OCI-M2 (cell line): ENCODE measurements around the gene SYNE1.

Source experiments
- DNase-seq: peaks from one replicate; lab custom pipeline; 2025; ENCODE audit not compliant: unreplicated experiment; lab: John Stamatoyannopoulos, UW

Gene SYNE1

DNA sequence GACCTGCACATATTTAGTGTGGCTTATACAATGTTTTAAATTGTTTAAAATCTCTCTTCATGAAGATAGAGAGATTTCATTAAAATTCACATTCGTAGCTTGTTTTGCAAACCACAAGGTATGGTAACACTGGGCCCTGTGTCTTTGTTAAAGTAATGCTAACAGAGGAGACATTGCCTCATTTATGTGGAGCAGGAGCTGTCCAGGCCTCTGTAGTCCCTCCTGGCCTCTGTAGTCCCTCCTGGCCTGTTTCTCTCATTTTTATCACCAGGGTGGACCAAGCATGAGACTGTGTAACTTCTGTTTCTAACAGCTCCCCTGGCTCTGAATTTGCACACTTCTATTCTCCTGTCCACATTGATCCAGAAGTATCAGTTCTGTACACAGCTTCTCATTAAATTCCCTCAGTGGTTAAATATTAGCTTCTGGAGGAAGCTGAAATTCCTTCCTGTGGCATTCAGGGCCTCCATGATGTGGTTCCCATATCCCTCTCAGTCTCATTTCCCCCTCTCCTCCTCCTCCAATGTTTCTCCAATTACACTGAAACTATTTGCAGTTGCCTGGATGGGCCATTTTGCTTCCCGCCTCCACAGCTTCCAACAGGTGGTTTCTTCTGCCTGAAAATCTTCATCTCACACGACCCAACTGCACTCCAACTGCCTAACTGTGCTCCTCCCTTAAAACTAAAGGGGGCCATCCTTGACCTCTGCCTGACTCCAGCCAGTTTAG, 340.4 kb downstream of the SYNE1 start:
- no peak for DNase-seq

DNA sequence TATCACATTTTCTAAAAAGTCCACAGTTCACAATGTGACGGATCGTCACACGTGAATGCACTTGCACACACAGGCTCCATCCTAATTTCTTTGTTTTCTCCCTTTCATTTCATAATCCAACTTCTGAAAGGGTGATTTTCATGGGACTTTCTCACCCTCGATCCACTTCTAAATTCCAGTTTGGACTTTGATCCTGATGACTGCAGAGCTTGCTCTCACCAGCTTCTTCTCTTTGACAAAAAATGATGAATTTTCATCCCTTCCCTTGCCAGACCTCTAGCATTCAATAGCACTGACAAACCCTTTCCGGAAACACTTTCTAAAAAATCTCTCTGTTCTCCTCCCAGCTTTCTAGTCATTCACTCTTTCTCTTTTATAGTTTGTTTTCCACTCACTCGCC, 341.2 kb downstream of the SYNE1 start:
- no peak for DNase-seq

- no peak for DNase-seq
Observed at GRCh38 chr6:152295346-152295745, 341.8 kb downstream of the SYNE1 start.

GRCh38 chr6:152293404-152293803, 343.8 kb downstream of the SYNE1 start:
- DNase-seq: no peak

- no peak for DNase-seq
Observed at GRCh38 chr6:152292555-152292954, 344.6 kb downstream of the SYNE1 start.

DNA sequence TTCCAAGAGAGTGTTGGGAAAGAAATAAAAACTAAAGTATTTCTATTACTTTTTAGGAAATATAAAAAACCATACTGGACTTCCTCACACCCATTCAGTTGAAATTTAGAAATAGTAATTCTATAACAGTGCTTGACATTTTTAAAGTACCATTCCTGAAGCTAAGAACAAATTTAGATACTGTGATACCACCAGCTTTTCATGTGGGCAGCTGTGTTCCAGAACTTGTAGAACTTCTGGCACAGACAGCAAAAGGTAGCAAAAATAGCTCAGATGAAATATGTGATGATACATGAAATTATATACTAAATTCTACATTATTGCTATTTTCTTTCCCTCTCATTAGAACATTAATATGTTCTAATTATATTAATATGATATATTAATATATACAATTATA, 346.5 kb downstream of the SYNE1 start:
- DNase-seq: no peak

- DNase-seq: no peak
Observed at GRCh38 chr6:152277826-152278329, 359.3 kb downstream of the SYNE1 start.

DNA sequence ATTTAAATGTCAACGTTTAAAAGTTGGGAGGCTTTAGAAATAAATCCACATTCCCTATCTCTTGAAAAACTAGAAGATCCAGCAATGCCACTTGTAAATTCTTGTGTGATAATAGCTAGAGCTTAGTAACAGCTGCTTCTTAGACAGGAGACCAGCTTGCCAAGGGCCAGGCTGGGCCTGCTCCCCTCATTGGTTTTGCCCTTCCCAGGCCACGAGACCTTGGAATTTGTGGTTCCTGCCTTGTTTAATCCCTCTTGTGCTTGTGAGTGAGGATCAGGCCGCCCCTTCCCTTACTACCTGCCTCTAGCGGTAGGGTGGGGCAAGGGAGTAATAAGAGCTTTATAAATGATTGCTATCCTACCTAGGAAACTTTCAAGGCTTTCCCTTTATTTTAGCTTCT, 363.5 kb downstream of the SYNE1 start:
- no peak for DNase-seq

GRCh38 chr6:152273002-152273401, 364.2 kb downstream of the SYNE1 start:
- DNase-seq: no peak

DNA sequence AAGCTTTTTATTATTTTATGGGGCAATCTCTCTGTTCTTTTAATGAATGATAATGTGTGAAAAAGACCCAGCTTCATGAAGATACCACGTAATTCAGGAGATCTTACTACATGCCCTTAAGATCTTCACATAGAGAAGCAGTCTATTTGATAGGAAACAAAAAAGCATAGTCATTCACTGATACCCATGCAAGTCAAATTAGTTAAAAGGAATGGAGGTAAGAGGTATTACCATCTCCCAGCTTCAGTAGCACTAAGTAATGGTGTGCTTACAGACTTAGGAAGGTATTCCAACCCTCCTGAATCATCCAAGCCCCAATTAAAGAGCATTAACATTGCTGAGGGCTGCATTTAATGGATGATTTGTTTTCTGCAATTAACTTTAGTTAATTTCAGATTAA, 364.7 kb downstream of the SYNE1 start:
- no peak for DNase-seq

GRCh38 chr6:152271776-152272464, 365.2 kb downstream of the SYNE1 start:
- no peak for DNase-seq

DNA sequence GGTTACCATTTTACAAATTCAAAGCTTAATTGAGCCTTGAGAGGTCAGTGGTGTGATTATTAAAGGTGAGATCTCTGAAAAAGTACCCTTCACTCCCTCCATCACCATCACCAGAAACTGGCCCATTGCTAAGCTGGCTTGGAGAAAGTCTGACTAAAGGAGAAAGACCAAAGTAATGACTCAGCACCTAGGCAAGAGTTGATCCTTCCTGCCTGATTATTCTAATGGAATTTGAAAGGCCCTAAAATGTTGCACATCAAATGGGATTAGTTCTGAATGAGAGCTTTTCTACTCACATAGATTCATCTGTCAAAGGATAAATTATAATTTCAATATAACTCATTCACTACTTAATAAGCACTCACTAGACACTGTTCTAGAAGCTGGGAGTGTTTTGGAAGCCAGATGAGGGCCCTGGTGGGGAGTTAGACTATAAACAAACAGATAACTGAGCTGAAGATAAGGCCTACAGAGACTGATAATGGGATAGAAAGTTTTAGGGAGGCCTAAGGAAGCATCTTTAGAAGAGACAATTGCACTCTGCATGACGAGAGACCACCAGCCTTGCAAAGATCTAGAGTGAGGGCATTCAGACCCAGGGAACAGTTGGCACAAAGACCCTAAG, 366.7 kb downstream of the SYNE1 start:
- no peak for DNase-seq

DNA sequence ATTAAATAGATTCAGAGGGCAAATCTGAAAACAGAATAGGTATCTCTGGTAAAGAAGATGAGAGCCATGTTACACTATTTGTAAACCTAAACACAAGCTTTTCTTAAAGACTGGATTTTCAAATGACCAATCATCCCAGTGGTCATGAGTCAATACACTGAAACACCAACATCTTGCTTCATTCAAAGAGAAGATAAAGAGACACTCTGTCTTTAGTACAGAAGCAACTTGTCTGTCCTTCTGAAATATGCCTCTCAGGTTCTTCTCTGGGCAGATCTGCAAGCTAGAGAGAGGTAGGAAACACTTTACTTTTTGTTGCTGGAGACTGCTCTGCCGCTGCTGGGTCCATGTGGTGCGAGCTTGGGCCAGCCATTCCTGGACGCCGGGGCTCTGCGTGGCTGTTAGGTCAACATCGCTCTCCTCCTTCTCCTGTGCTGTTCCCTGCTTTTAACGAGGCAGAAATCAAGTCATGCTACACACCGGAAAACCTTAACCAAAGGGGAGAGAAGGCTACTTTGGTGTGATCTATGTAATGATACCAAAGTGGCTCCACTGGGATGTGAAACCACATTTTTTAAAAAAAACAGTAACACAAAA, 368.2 kb downstream of the SYNE1 start:
- no peak for DNase-seq

DNA sequence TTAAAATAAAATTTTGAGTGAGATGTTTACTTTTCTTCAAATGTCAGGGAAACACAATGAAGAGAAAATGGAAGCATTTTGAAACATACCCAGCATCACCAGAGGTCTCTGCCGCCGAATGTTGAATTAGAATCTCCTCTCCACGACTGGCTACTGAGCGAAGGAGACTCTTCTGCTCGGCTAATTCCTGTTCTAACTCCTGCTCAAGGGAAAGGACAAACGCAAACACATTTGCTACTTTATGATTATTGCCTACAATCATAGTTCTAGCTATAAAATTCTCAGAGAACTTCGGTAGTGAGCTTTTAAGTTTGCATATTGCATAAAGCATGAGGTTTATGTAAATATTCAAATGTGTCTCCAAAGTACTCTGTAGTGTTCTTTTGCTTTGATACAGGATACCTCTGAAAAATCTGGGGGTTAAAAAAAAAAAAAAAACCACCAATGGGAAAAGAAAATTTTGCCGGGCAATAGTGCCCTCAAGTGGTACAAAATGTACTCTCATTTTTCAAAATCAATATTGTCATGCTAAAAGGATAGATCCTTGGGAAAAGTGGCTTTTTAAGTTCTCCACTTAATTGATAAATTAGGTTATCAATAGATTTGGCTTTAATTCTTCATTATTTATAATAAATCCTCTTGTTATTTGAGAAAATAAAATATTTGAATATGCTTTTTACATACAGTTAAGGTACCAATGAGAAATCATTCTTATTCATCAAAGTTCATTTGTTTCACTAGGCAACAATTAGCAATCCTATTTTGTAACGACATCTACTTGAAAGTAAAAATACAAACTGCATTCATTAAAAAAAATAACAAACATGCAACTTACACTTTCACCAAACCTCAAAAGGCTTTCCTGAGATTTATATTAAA, 369.0 kb downstream of the SYNE1 start:
- peak; percentile 14 for DNase-seq

DNA sequence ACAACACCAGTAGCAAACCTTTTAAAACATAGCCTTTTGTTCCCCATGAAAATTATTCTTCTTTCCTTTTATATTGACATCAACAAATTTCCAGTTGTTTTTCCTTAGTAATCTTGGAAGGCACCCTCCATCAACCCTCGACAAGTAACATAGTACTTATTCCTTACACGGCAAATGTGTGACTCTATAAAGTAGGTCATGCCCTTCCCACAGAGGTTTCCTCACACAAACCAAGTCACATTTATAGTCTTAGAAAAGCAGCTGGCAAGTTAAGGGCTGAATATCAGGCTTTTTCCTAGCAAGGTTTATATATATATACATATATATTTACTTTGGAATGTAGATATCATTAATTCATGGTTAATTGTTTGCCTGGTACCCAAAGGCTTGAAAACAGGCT, 371.5 kb downstream of the SYNE1 start:
- DNase-seq: no peak

GRCh38 chr6:152263582-152263981, 373.6 kb downstream of the SYNE1 start:
- DNase-seq: no peak

DNA sequence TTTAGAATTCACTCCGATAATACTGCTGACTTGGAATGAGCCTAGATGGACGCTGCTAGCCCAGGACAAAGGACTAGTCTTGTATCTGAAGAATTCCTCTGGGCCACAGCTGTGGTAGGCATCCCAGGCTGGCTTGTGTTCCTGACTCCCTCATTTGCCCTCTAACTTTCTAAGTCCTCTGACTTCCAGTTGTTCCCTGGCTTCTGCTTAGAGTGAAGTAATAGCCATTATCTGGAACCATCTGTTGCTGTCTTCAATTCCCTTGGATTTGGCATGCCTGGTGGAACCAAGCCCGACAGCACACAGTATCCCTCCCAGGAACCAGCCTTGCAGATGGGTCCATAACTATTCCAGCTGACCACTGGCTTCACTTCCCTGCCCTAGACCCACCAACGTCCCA, 376.0 kb downstream of the SYNE1 start:
- no peak for DNase-seq

GRCh38 chr6:152259234-152259633, 377.9 kb downstream of the SYNE1 start:
- no peak for DNase-seq

DNA sequence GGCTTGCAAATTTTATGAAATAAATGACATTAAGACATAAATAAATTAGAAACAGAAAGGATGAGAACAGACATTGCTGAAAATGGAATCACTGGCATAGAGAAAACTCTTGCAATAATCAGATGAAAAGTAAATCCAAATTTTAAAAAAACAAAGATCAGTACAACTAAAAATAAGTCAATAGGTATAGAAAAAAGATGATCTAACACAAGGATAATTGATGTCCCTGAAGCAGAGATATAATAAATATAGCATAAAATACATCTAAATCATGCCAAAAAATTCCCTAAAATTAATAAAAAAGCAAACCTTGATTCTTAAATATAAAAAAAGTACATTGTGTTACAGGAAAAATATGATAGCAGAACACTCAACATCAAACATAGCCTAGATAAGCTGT, 379.6 kb downstream of the SYNE1 start:
- no peak for DNase-seq

DNA sequence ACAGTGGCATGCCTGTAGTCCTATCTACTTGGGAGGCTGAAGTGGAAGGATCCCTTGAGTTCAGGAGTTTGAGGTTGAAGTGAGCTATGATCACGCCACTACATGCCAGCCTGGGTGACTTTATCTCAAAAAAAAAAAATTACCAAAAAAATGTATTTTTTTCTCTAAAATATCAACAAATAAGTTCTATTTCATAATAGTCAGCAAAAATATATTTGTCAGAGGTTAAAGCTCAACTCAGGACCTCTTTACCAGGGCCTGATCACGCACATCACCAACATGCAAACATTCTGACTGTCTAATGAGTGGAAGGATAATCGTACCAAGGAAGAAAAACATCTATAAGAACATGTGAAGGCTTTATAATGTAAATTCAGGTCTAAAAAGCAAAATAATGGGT, 387.0 kb downstream of the SYNE1 start:
- DNase-seq: no peak

- no peak for DNase-seq
Observed at GRCh38 chr6:152248980-152249379, 388.2 kb downstream of the SYNE1 start.
